GM19467 (cell line): ENCODE measurements around the gene KCNIP4.
"Not testable (repeated sequence)": the region's sequence is repeated elsewhere in the genome, so short reads cannot be mapped to it uniquely, and the experiment has no call there.

Source experiments
- ATAC-seq: cut with Tn5 transposase; IDR thresholded peaks from one replicate; pipeline ENCODE4 v1.9.1; 2021; ENCODE audit warnings: mild to moderate bottlenecking, moderate library complexity; ENCODE audit not compliant: unreplicated experiment

KCNIP4 gene

DNA sequence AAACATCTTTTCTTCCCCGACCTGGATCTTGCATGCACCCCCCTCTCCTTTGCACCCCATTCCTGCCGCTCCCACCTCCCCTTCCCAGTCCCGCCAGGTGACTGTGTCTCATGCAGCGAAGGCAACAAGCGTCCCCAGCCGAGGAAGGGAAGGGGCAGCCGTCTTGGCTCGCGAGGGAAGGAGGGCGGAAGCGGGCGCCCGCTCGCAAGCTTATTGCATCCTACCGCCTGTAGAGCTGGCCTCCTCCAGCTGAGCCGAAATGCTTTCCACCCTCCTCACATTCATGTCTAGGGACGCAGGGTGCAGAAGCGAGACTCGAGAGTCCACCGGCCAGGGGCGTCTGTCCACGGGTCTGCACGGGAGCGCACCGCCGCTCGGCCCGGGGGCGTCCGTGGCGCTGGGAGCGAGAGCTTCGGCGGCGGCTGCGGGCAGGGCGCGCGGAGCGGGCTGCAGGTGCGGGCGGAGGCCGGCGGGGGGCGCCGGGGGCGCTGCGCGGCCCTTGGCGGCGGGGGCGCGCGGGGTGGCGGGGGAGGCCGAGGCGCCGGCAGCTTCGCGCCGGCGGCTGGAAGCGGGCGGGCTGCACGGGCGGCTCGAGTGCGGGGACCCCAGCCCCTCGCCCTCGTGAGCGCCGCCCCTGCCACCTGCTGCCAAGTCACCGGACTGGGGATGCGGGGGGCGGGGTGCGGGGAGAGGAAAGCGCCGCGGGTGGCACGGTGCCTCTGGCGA lies at the start of gene KCNIP4:
Gene KCNIP4 (minus strand): TSS at position 426 of the 726 bp plus-strand sequence.
- ATAC-seq, result no peak

DNA sequence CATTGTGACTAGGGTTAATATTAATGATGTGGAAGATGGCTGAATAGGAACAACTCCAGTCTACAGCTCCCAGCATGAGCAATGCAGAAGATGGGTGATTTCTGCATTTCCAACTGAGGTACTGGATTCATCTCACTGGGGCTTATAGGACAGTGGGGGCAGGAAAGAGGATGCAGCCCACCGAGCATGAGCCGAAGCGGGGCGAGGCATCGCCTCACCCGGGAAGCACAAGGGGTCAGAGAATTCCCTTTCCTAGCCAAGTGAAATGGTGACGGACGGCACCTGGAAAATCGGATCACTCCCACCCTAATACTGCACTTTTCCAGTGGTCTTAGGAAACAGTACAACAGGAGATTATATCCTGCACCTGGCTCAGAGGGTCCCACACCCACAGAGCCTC lies 48.0 kb upstream of the KCNIP4 start:
- ATAC-seq, result not testable (repeated sequence)

GRCh38 chr4:21992330-21992729 lies 43.8 kb upstream of the KCNIP4 start:
- ATAC-seq, result no peak

DNA sequence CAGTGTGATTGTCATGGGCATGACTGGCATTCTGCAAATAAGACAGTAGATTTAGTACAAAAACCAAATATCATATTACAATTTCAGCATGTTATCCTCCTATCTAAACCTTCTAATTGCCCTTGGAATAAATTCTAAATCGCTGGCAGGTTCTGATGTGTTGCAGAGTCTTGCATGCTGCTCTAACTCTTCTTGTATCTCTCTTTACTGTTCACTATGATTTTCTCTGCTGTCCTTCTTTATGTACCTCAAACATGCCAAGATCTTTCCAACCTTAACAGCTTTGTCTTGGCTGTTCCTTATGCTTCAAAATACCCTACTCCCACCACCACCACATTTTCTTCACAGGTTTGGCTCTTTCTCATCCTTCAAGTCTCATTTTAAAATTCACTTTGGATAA lies 43.0 kb upstream of the KCNIP4 start:
- ATAC-seq, result no peak

GRCh38 chr4:21991050-21991449 lies 42.5 kb upstream of the KCNIP4 start:
- ATAC-seq, result no peak

GRCh38 chr4:21989351-21989750 lies 40.8 kb upstream of the KCNIP4 start:
- ATAC-seq, result no peak

- no peak for ATAC-seq
Observed at GRCh38 chr4:21986307-21986706, 37.7 kb upstream of the KCNIP4 start.

DNA sequence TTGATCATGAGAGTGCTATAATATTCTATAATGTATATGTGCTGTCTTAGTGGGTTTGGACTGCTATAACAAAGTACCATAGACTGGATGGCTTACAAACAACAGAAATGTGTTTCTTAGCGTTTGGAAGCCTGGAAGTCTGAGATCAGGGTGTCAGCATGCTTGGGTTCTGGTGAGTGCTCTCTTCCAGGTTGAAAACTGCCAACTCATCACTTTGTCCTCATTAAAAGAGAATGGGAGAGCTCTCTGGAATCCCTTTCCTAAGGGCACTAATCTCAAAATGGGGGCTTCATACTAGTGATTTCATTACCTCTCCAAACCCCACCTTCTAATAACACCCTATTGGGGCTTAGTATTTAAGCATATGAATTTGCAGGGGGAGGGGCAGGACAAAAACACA lies 33.5 kb upstream of the KCNIP4 start:
- no peak for ATAC-seq

GRCh38 chr4:21979196-21979595 lies 30.6 kb upstream of the KCNIP4 start:
- ATAC-seq, result no peak

- no peak for ATAC-seq
Observed at GRCh38 chr4:21976166-21976565, 27.6 kb upstream of the KCNIP4 start.

GRCh38 chr4:21973850-21974249 lies 25.3 kb upstream of the KCNIP4 start:
- ATAC-seq, result no peak

GRCh38 chr4:21964762-21965319 lies 16.3 kb upstream of the KCNIP4 start:
- ATAC-seq, result no peak

- ATAC-seq, result no peak
Observed at GRCh38 chr4:21962691-21963090, 14.1 kb upstream of the KCNIP4 start.

DNA sequence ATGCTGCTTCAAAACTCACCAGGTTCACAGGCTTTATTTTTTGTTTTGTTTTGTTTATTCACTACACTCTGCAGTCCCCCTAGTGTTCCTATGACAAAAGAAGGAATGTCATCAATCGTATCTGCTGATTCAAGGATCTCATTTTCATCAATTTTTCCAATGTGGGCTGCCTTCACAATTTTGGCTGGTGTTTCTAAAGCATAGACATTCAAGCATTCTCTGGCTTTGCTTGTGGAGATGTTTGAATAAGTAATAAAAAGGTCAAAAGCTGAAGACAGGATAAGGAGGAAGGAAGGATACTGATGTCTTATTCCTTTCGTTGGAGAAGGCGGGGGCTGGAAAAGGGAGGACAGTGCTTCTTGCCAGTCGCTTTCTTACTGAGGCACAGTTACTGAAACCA lies 12.2 kb upstream of the KCNIP4 start:
- ATAC-seq, result no peak

- no peak for ATAC-seq
Observed at GRCh38 chr4:21954916-21955315, 6.3 kb upstream of the KCNIP4 start.

GRCh38 chr4:21953653-21954052 lies 5.1 kb upstream of the KCNIP4 start:
- no peak for ATAC-seq

DNA sequence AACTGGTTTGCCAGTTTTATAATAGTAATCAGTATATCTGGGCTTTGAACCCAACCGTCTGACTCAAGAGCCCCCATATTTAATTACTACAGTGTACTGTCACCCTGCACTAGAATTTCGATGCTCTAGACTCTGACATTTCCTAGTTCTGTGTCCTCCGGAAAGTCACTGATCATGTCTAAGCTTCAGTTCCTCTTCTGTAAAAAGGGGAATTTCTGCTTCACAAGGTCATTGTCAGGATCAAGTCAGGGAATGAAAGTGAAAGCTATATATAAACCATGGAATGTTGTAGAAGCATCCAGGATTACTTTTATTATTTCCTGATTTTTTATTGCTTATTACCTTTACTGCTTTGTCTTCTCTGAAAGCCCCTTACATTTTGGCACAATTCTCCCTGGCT lies 4.0 kb upstream of the KCNIP4 start:
- no peak for ATAC-seq

- no peak for ATAC-seq
Observed at GRCh38 chr4:21949073-21949457, 493 bp upstream of the KCNIP4 start.

- ATAC-seq, result no peak
Observed at GRCh38 chr4:21947791-21948346, 703 bp downstream of the KCNIP4 start.

- no peak for ATAC-seq
Observed at GRCh38 chr4:21946858-21947257, 1.7 kb downstream of the KCNIP4 start.

DNA sequence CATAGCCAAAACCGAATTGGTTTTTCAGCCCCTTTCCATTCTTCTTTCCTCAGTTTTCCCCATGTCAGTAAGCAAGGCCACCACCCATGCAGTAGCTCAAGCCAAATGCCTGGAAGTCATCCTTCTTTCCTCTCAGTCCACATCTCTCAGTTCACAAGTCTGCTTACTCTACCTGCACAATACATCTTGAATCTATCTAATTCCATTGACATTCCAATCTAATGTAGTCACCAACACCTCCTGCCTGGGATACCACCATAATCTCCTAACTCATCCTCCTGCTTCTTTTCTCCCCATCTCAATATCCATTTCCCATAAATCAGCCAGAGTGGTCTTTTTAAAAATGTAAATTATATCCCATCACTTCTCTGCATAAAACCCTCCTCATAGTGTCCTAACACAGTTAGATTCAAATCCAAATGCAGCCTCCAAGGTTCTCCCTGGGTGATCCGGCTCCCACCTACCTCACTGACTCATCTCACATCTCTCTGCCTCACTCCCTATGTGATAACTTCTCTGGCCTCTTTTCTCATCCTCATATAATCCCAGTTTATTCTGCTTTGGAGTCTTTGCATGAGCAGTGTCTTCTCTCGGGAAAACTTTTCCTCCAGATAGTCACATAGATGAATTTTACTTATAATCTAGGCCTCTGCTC lies 26.9 kb downstream of the KCNIP4 start:
- ATAC-seq, result no peak

DNA sequence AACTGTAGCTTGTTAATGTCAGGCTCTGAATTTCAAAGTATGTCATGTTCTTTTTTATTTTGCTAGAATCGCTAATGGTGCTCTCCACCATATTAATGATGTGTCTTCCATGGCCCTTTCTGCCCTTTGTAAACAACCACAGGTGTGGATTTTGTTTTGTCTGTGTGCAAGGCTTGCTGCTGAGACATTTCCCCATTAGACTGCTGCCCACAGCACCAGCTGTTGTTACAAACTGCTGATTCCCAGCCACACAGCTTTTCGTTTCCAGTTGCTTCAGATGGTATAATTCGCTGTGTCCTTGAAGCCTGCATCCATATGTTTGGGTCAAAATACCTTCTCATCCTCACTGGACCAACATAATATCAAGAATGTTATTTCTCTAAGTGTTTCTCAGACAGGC lies 32.8 kb downstream of the KCNIP4 start:
- ATAC-seq, result no peak
